LNCAP (cell line): Measurements from ENCODE around the gene REM2.

Source experiments
- CTCF ChIP-seq: fragments of 450-650 bp; IDR thresholded peaks from 2 replicates; pipeline ENCODE4 v1.5.1; 2017; ENCODE audit warnings: mild to moderate bottlenecking

REM2 gene

GRCh38 chr14:22884738-22885523 lies 1.9 kb downstream of the REM2 start:
- no peak for TF ChIP-seq CTCF

GRCh38 chr14:22885975-22886374 lies 3.0 kb downstream of the REM2 start:
- TF ChIP-seq CTCF: no peak

- peak; percentile 29 for TF ChIP-seq CTCF
Measured at GRCh38 chr14:22886500-22887259, 3.7 kb downstream of the REM2 start.

- no peak for TF ChIP-seq CTCF
Measured at GRCh38 chr14:22887260-22887989, 4.4 kb downstream of the REM2 start.

GRCh38 chr14:22887990-22888378 lies 5.0 kb downstream of the REM2 start:
- no peak for TF ChIP-seq CTCF

GRCh38 chr14:22888662-22889061 lies 5.6 kb downstream of the REM2 start:
- TF ChIP-seq CTCF: no peak

GRCh38 chr14:22890416-22890815 lies 7.4 kb downstream of the REM2 start:
- TF ChIP-seq CTCF: no peak
